BLaER1 treated with 17β-estradiol and CSF1 and Interleukin-3, amounts not matched to agents 10 nM and 100 nM (cell line): Measurements from ENCODE around the gene CSRNP2.
A peak's percentile ranks its signal among the peaks of the same experiment; 100 is the strongest.

Experiments
- H3K27ac ChIP-seq, 11 experiments: shearing (Covaris generic); formaldehyde crosslinking; 2 replicates each; pipeline ENCODE4 v1.8.1; 2022
- H3K27me3 ChIP-seq, 11 experiments: shearing (Covaris generic); formaldehyde crosslinking; 2 replicates each; pipeline ENCODE4 v1.8.1; 2022
- H3K36me3 ChIP-seq, 11 experiments: shearing (Covaris generic); formaldehyde crosslinking; 2 replicates each; pipeline ENCODE4 v1.8.1; 2022
- H3K4me1 ChIP-seq, 10 experiments: shearing (Covaris generic); formaldehyde crosslinking; 2 replicates each; pipeline ENCODE4 v1.8.1; 2022
- H3K4me2 ChIP-seq, 11 experiments: shearing (Covaris generic); formaldehyde crosslinking; 2 replicates each; pipeline ENCODE4 v1.8.1; 2022
- H3K4me3 ChIP-seq, 10 experiments: shearing (Covaris generic); formaldehyde crosslinking; 2 replicates each; pipeline ENCODE4 v1.8.1; 2022
- H3K9ac ChIP-seq, 11 experiments: shearing (Covaris generic); formaldehyde crosslinking; 2 replicates each; pipeline ENCODE4 v1.8.1; 2022
- H3K9me3 ChIP-seq, 11 experiments: shearing (Covaris generic); formaldehyde crosslinking; replicated peaks in 1 of 11; 2 replicates each; pipeline ENCODE4 v1.8.1; 2022
- H4K20me1 ChIP-seq, 11 experiments: shearing (Covaris generic); formaldehyde crosslinking; 2 replicates each; pipeline ENCODE4 v1.8.1; 2022
- Cebpa-rat ChIP-seq, 11 experiments: shearing (Covaris generic); IDR thresholded peaks; 2 replicates each; pipeline ENCODE4 v1.8.1; 2022

The CSRNP2 gene

GRCh38 chr12:51027342-51027835, 56.0 kb downstream of the CSRNP2 start:
- Histone ChIP-seq H3K27ac (no peak overlapping the region), H3K4me1 (peaks cover 18 to 46% (median 27%) of the 10 kb centered on the region in 10 experiments), H3K27me3 (no peaks in the 10 kb centered on the region), H3K9ac (no peak overlapping the region), H3K36me3 (no peaks in the 10 kb centered on the region), H3K9me3 (no peaks in the 10 kb centered on the region), H3K4me3 (no peak overlapping the region), H4K20me1 (peaks cover 0 to 13% (median 0%) of the 10 kb centered on the region in 11 experiments; a peak in 4 of 22 replicates), H3K4me2 (peak overlapping the region in 1 of 11 experiments; percentile 18; a peak in 1 of 22 replicates)
- no peak for TF ChIP-seq Cebpa-rat (IDR thresholded peaks at IDR 0.05)

DNA sequence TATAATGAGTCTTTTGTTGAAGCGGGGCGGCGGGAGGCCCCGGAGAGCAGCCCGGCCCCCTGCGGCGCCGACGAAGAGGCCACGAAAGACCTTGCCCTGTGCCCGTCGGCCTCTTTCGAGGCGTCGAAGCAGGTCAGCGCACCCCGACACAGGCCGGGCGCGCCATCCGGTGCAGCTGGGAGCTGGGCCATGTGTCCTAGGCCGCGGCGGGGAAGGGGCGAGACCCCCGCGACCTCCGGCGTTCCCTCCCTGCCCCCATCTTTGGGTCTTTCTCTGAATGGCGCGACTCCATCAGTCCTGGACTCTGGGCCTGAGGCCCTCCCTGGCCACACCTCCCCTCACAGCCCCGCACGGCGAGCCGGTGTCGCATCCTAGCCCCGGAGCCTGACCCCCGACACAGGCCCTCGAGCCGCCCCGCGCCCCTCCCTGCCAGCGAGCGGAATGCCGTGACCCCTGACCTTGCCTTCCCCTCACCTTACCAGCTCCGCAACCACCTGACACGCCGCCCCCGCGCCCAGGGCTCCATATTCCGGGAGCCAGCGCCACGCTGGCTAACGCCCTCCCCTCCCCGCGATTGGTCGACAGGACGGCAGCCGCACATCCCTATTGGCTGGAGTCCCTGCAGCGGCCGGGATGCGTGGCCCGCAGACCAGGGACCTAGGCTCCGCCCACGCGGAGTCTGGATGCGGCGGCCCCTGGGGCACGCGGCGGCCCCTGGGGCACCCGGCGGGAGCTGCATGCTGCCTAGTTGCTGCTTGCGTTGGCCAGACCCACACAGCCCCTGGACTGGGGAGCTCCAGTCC, 57.4 kb downstream of the CSRNP2 start, which contains the start of gene SLC11A2:
Gene SLC11A2 (minus strand): TSS at position 549 of the 803 bp plus-strand sequence. CDS start 15,656 bp downstream, outside the sequence.
- Histone ChIP-seq H3K4me1 (peaks cover 31 to 60% (median 41%) of the 10 kb centered on the region in 10 experiments), H3K27me3 (no peaks in the 10 kb centered on the region), H3K4me3 (peak within 1 kb of the TSS; percentile 76 to 87 (median 81)), H3K36me3 (no peaks in the 10 kb centered on the region), H4K20me1 (peaks cover 0 to 20% (median 1%) of the 10 kb centered on the region in 11 experiments; a peak in 7 of 22 replicates), H3K9me3 (no peaks in the 10 kb centered on the region), H3K27ac (peak within 1 kb of the TSS; percentile 81 to 87 (median 85)), H3K4me2 (peak within 1 kb of the TSS; percentile 82 to 94 (median 92)), H3K9ac (peak within 1 kb of the TSS; percentile 83 to 90 (median 87))
- TF ChIP-seq Cebpa-rat (IDR thresholded peaks at IDR 0.05), result no peak

GRCh38 chr12:51025338-51025835, 58.0 kb downstream of the CSRNP2 start:
- Histone ChIP-seq H3K9me3 (no peaks in the 10 kb centered on the region), H3K36me3 (no peaks in the 10 kb centered on the region), H3K27me3 (no peaks in the 10 kb centered on the region), H3K4me1 (peaks cover 37 to 66% (median 47%) of the 10 kb centered on the region in 10 experiments), H3K27ac (peak overlapping the region; percentile 81 to 87 (median 85)), H4K20me1 (peaks cover 0 to 26% (median 5%) of the 10 kb centered on the region in 11 experiments; a peak in 8 of 22 replicates), H3K4me3 (peak overlapping the region; percentile 76 to 87 (median 81)), H3K4me2 (peak overlapping the region; percentile 82 to 94 (median 92)), H3K9ac (peak overlapping the region; percentile 83 to 90 (median 87))
- 0 out of 22 replicates have a peak, but pooled peaks of 1 of the 11 experiments have one; percentile 19 for TF ChIP-seq Cebpa-rat (IDR thresholded peaks at IDR 0.05)

GRCh38 chr12:51023625-51024382, 59.6 kb downstream of the CSRNP2 start:
- Histone ChIP-seq H3K4me3 (peak overlapping the region in 3 of 10 experiments; percentile 76 to 87 (median 79); a peak in 5 of 20 replicates), H3K36me3 (peaks cover 0 to 6% (median 0%) of the 10 kb centered on the region in 11 experiments; a peak in 2 of 22 replicates), H3K4me2 (peak overlapping the region; percentile 82 to 94 (median 92); a peak in 21 of 22 replicates), H4K20me1 (peaks cover 0 to 38% (median 6%) of the 10 kb centered on the region in 11 experiments; a peak in 11 of 22 replicates), H3K27ac (peak overlapping the region in 3 of 11 experiments; percentile 83 to 87 (median 84); a peak in 6 of 22 replicates), H3K27me3 (no peaks in the 10 kb centered on the region), H3K9ac (peak overlapping the region in 3 of 11 experiments; percentile 85 to 90 (median 88); a peak in 5 of 22 replicates), H3K4me1 (peaks cover 39 to 81% (median 55%) of the 10 kb centered on the region in 10 experiments), H3K9me3 (no peaks in the 10 kb centered on the region)
- TF ChIP-seq Cebpa-rat (IDR thresholded peaks at IDR 0.05), result no peak

DNA sequence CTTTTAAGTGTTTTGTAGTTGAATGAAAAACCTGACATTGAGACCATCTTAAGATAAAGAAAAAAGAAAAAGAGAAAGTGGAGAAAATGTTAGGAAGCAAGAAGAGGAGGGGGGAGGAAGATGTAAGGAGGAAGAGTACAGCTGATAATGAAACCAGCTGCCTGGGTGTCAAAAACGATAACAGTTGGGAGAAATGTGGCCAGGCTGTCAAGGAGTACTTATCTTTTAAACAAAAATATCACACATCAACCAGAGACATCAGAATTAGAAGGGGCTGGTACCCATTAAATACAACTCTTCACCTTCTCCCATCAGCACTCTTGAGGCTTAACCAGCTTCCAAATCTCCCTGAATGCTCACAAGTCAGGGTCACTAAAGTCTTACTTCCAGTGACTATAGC, 61.7 kb downstream of the CSRNP2 start:
- peak overlapping the region in 9 of 11 experiments; percentile 3 to 66 (median 46); a peak in 13 of 22 replicates for H3K27ac ChIP-seq
- H3K9ac ChIP-seq, result peak overlapping the region in 6 of 11 experiments; percentile 1 to 75 (median 21); a peak in 13 of 22 replicates
- H3K27me3 ChIP-seq, result no peaks in the 10 kb centered on the region
- H3K36me3 ChIP-seq, result peaks cover 0 to 6% (median 0%) of the 10 kb centered on the region in 11 experiments; a peak in 2 of 22 replicates
- H3K4me1 ChIP-seq, result peaks cover 37 to 79% (median 53%) of the 10 kb centered on the region in 10 experiments
- H3K4me2 ChIP-seq, result peak overlapping the region; percentile 50 to 94 (median 69)
- peaks cover 5 to 51% (median 13%) of the 10 kb centered on the region in 11 experiments; a peak in 13 of 22 replicates for H4K20me1 ChIP-seq
- no peaks in the 10 kb centered on the region for H3K9me3 ChIP-seq
- H3K4me3 ChIP-seq, result peak overlapping the region in 2 of 10 experiments; percentile 2 to 29; a peak in 1 of 20 replicates
- TF ChIP-seq Cebpa-rat (IDR thresholded peaks at IDR 0.05), result no peak

- H3K9me3 ChIP-seq, result no peaks in the 10 kb centered on the region
- peak overlapping the region; percentile 50 to 94 (median 69) for H3K4me2 ChIP-seq
- peak overlapping the region in 2 of 11 experiments; percentile 31 to 38; a peak in 3 of 22 replicates for H3K9ac ChIP-seq
- peaks cover 5 to 51% (median 13%) of the 10 kb centered on the region in 11 experiments; a peak in 13 of 22 replicates for H4K20me1 ChIP-seq
- H3K27me3 ChIP-seq, result no peaks in the 10 kb centered on the region
- no peak overlapping the region for H3K4me3 ChIP-seq
- peaks cover 34 to 76% (median 50%) of the 10 kb centered on the region in 10 experiments for H3K4me1 ChIP-seq
- H3K36me3 ChIP-seq, result peaks cover 0 to 6% (median 0%) of the 10 kb centered on the region in 11 experiments; a peak in 3 of 22 replicates
- peak overlapping the region in 6 of 11 experiments; percentile 10 to 46 (median 28); a peak in 6 of 22 replicates for H3K27ac ChIP-seq
- no peak for TF ChIP-seq Cebpa-rat (IDR thresholded peaks at IDR 0.05)
Observed at GRCh38 chr12:51020448-51021182, 62.8 kb downstream of the CSRNP2 start.

GRCh38 chr12:51019927-51020326, 63.5 kb downstream of the CSRNP2 start:
- Histone ChIP-seq H3K9ac (peak overlapping the region in 2 of 11 experiments; percentile 31 to 38; a peak in 2 of 22 replicates), H3K9me3 (no peaks in the 10 kb centered on the region), H3K4me2 (peak overlapping the region in 7 of 11 experiments; percentile 54 to 94 (median 73); a peak in 11 of 22 replicates), H3K27ac (peak overlapping the region in 3 of 11 experiments; percentile 10 to 32 (median 20); a peak in 1 of 22 replicates), H4K20me1 (peaks cover 5 to 51% (median 13%) of the 10 kb centered on the region in 11 experiments; a peak in 13 of 22 replicates), H3K36me3 (peaks cover 0 to 6% (median 0%) of the 10 kb centered on the region in 11 experiments; a peak in 3 of 22 replicates), H3K4me1 (peaks cover 30 to 76% (median 43%) of the 10 kb centered on the region in 10 experiments), H3K4me3 (no peak overlapping the region), H3K27me3 (no peaks in the 10 kb centered on the region)
- no peak for TF ChIP-seq Cebpa-rat (IDR thresholded peaks at IDR 0.05)
